ENCODE measurements around the gene HDAC9.

HDAC9 gene

DNA sequence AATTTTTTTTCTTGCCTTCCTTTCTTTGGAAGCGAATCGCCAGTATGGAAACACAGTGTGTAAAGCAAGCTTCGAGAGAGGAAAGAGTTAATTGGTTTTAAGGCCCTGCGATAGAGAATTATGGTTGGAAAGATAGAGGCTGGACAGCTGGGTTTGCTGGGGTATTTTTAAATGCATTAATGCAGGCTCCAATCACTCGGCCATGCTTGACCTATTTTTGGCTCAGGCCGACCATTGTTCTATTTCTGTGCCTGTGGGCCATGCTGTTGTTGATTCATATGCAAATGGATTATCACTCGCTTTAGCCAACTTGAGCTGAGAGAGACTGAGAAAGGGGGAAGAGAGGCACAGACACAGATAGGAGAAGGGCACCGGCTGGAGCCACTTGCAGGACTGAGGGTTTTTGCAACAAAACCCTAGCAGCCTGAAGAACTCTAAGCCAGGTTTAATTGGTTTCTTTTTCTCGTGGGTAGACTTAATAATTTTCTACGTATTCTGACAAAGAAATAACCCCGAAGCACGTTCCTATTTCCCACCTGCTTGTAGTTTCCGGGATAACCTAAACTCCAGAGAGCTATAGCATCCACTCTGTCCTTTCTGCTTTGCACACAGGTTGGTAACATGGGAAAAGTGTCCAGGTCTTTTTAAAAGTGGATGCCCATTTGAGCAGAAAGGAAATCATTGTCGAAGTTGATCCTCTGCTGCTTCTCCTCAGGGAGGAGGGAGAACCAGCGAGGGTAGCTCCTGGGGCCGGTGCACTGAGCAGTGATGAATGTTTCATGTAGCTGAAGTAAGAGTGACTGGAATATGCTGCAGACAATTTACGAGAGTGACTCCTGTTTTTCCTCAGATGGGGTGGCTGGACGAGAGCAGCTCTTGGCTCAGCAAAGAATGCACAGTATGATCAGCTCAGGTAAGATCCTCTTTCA is at the start of gene HDAC9:
TSS of gene HDAC9 (plus strand) at position 338 of the 929 bp plus-strand sequence. CDS start at position 892, 554 bp downstream.
- Histone ChIP-seq H3K4me1 (peaks cover 0 to 53% (median 11%) of the 10 kb centered on the region in 4 donors), H3K27me3 (no peaks in the 10 kb centered on the region), H3K9me3 (no peaks in the 10 kb centered on the region), H3K36me3 (no peaks in the 10 kb centered on the region), H3K4me3 (peak within 1 kb of the TSS; percentile 48 to 51), H3K27ac (peak within 1 kb of the TSS; percentile 56 to 71)
- intact Hi-C loops (cut with DNase I; ENCODE audit: low total_unique reads) = no loop called here
- DNase-seq = no peak
- TF ChIP-seq, protein P1, sequence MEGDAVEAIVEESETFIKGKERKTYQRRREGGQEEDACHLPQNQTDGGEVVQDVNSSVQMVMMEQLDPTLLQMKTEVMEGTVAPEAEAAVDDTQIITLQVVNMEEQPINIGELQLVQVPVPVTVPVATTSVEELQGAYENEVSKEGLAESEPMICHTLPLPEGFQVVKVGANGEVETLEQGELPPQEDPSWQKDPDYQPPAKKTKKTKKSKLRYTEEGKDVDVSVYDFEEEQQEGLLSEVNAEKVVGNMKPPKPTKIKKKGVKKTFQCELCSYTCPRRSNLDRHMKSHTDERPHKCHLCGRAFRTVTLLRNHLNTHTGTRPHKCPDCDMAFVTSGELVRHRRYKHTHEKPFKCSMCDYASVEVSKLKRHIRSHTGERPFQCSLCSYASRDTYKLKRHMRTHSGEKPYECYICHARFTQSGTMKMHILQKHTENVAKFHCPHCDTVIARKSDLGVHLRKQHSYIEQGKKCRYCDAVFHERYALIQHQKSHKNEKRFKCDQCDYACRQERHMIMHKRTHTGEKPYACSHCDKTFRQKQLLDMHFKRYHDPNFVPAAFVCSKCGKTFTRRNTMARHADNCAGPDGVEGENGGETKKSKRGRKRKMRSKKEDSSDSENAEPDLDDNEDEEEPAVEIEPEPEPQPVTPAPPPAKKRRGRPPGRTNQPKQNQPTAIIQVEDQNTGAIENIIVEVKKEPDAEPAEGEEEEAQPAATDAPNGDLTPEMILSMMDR (IDR thresholded peaks at IDR 0.05) = no peak

DNA sequence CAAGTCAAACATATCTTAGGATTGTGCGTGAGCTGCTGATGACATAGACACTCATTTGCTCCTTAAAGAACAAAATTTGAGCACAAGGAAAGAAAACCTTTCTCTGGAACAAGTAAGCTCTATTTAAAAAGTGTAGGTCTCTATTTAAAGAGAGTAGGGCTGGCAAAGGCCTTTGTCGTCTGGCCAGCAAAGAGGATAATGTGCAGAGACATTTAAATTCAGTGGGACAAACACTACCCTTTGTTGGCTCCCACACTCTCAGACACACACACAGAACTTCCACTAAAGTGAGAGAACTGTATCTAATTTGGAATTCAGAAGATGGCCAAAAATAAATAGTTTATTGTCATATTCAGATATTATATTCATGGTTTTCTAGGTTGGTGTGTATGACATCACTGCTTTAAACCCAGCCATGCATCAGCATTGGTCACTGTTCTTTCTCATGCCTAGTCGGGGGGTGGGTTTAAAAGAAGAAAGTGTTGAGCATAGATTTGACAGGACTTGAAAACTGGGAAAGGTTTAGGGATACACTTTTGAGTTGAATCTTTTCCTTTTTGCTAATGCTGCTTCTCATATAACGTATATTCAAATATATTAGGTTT is 49.5 kb upstream of the HDAC9 start:
- no peaks in the 10 kb centered on the region for H3K36me3 ChIP-seq
- intact Hi-C loops (cut with DNase I; ENCODE audit: low total_unique reads) = no loop called here
- no peak for DNase-seq

DNA sequence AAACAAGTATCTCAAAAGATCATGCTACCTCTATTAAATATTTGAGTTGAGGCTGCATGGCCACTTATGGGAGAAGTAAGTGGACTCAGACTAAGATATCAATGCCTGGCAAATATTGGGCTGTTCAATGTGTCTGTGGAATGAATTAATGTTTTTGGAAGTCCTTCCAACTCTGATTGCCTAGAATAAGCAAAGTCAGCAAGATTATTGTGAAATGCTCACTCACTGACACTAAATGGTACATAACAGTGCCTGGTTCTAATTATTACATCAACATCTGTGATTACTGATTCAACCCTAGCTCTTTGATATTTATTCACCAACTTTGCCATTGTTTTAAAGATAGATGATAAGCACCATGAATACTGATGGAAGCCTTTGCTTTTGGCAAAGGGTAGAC is 45.5 kb upstream of the HDAC9 start:
- DNase-seq = no peak
- Histone ChIP-seq H3K27ac (no peak overlapping the region), H3K9me3 (no peaks in the 10 kb centered on the region), H3K36me3 (no peaks in the 10 kb centered on the region), H3K4me3 (no peak overlapping the region), H3K27me3 (no peaks in the 10 kb centered on the region), H3K4me1 (no peaks in the 10 kb centered on the region)
- TF ChIP-seq, protein P1 (IDR thresholded peaks at IDR 0.05) = no peak
- intact Hi-C loops (cut with DNase I; ENCODE audit: low total_unique reads) = loop anchor here (10.0 kb wide), 1 partner anchor 55 kb away; no protein-coding TSS in a partner anchor

More for the DNA sequence above, 49.5 kb upstream of the HDAC9 start:
- Histone ChIP-seq H3K27ac (no peak overlapping the region), H3K27me3 (no peaks in the 10 kb centered on the region), H3K4me3 (no peak overlapping the region), H3K4me1 (no peaks in the 10 kb centered on the region), H3K9me3 (no peaks in the 10 kb centered on the region)
- TF ChIP-seq, protein P1 (IDR thresholded peaks at IDR 0.05) = no peak

DNA sequence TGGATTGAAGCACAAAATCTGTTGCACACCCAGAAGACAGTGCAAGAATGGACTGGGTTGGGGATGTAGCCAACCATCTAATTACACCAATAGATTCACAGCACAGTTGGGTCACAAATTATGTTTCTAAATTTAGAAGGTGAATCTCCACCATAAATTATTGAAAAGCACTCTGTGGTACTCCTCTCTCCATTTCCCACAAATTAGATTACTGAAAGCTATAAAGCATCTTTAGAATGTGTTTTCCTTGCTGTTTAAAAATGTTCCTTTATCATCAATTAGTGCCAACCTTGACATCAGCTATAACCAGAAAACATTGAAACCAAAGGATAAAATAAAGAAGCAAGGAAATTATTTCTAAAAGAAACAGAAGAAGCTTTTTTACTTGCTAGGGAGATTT is 39.9 kb upstream of the HDAC9 start:
- Histone ChIP-seq H3K4me3 (no peak overlapping the region), H3K9me3 (no peaks in the 10 kb centered on the region), H3K27ac (no peak overlapping the region), H3K27me3 (no peaks in the 10 kb centered on the region), H3K4me1 (peaks cover 0 to 16% (median 3%) of the 10 kb centered on the region in 4 donors), H3K36me3 (no peaks in the 10 kb centered on the region)
- TF ChIP-seq, protein P1 (IDR thresholded peaks at IDR 0.05) = no peak
- intact Hi-C loops (cut with DNase I; ENCODE audit: low total_unique reads) = loop anchor here (10.0 kb wide), 1 partner anchor 61 kb away; no protein-coding TSS in a partner anchor
- DNase-seq = no peak

DNA sequence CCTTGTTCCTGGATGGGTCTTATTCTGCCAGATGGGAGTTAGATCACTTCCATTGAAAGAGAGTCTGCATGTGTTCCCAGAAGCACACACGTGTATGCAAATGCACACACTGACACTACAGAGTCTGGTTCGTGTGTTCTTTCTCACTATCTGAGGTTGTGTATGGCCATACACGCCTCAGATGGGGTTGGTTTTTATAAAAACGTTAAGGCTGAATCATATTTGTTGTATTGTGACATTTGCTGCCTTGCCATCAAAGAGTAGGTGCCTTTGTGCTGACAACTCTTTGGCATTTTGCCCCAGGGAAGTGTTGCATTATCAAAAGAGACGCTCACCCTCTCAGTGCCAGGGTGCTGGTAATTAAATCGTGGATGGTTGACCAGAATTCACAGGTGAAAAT is 37.7 kb upstream of the HDAC9 start:
- Histone ChIP-seq H3K4me3 (no peak overlapping the region), H3K27ac (no peak overlapping the region), H3K36me3 (no peaks in the 10 kb centered on the region), H3K27me3 (no peaks in the 10 kb centered on the region), H3K4me1 (peaks cover 0 to 16% (median 3%) of the 10 kb centered on the region in 4 donors), H3K9me3 (no peaks in the 10 kb centered on the region)
- TF ChIP-seq, protein P1 (IDR thresholded peaks at IDR 0.05) = no peak
- no peak for DNase-seq
- intact Hi-C loops (cut with DNase I; ENCODE audit: low total_unique reads) = loop anchor here (10.0 kb wide), 1 partner anchor 63 kb away; no protein-coding TSS in a partner anchor
